Stimulated activated CD4-positive, alpha-beta T cell treated with anti-CD3 and anti-CD28 coated beads, Interleukin-1b, Interleukin-23, amount 100 ng/mL, for 1 hour (primary cell): Measurements from ENCODE around the gene SARS1.
A peak's percentile ranks its signal among the peaks of the same experiment; 100 is the strongest.
"Not testable (repeated sequence)": the region's sequence is repeated elsewhere in the genome, so short reads cannot be mapped to it uniquely, and the experiment has no call there.

Source experiments
- DNase-seq, 2 donors: peaks; one replicate each; pipeline ENCODE4 v3.0.0-alpha.2; 2020; ENCODE audit warnings: low read depth in 2 of 2

The SARS1 gene

GRCh38 chr1:109274533-109275476 is 61.1 kb downstream of the SARS1 start:
- DNase-seq: no peak

DNA sequence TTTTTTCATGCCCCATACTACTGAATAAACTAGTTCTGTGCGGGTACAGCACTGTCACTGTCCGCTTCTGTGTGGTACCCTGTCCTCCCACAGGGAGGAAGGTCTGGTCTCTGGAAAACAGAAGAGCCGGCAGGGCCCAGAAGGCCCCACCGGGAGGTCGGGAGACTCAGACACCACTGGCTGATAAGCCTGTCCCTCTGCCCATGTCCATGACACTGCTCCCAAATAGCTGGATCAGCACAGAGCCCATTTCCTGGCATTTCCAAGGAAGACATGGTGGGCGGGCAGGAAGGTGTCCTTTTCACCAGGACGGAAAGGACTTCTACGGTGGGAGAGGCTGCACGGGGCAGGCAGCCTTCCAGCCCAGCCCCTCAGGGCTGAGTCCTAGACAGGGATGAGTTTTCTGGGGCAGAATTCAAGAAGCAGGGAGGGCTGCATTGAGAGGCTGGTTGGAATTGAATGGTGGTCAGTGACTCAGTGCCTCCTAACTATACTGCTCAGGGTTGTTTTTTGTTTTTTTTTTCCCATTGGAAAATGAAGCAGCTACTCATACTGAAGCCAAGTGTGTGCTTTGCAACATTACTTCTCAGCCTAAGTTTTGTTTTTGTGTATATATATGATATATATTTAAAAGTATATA is 62.1 kb downstream of the SARS1 start:
- no peak for DNase-seq

- peak in 1 of 2 donors; percentile 45 for DNase-seq
These were observed 63.9 kb downstream of the SARS1 start for GRCh38 chr1:109277434-109278204.

- DNase-seq: no peak
These were observed 66.0 kb downstream of the SARS1 start for GRCh38 chr1:109279615-109280278.

GRCh38 chr1:109280862-109281261 is 67.1 kb downstream of the SARS1 start:
- DNase-seq: no peak

GRCh38 chr1:109281680-109282496 is 68.2 kb downstream of the SARS1 start:
- DNase-seq: no peak

- no peak for DNase-seq
These were observed 68.8 kb downstream of the SARS1 start for GRCh38 chr1:109282497-109282951.

DNA sequence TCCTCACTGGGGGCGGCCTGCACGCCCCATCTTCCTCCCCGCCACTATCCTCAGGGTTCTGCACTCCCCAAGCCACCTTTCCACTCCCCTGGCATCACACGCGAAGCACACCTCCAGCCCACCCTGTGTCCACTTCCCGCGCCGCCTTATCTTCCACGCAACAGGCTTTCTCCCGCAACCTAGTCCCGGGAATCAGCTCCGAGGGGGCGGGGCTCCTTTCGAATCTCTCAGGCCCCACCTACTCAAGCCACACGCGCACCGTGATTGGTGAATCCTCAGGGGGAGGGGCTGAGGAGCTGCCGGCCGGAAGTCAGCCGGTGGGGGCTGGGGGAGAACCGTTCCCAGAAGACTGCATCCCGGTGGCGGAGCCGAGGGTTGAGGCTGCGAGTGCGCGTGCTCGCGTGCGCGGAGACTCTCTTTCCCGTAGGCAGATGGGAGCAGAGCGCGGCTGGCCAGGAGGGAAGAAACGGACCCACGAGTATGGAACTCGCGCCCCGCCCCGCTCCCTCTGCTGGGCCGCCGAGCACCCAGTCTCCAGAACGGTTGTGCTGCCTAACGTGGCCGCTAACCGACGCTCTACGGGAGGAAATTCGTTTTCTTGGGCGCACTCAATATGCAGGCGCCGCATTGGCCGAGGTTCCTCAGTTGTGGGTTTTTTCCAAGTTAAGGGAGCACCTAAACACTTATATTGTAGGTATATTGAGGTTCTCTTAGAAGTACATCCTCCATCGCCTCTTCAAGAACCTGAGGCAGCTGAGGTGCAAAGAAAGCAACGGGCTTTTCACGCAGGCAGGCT is 69.4 kb downstream of the SARS1 start, which contains the start of gene PSRC1:
PSRC1 (minus strand) TSS at position 194 of the 796 bp plus-strand sequence.
- DNase-seq: peak; percentile 68 to 78

- DNase-seq: no peak
These were observed 70.3 kb downstream of the SARS1 start for GRCh38 chr1:109283748-109284600.

GRCh38 chr1:109286762-109287161 is 73.0 kb downstream of the SARS1 start:
- not testable (repeated sequence) for DNase-seq
